Stimulated activated CD8-positive, alpha-beta memory T cell treated with anti-CD3 and anti-CD28 coated beads, Interleukin-12 subunit alpha, Interleukin-12 subunit beta, amount 100 ng/mL, for 4 hours (primary cell): ENCODE results near the gene CHKB.

ENCODE experiments used
- DNase-seq: peaks from one replicate; pipeline ENCODE4 v3.0.0-alpha.2; 2020; ENCODE audit warnings: low read depth

The CHKB gene

GRCh38 chr22:50573491-50574382, 8.9 kb downstream of the CHKB start:
- no peak for DNase-seq

- no peak for DNase-seq
Measured at GRCh38 chr22:50572965-50573364, 9.7 kb downstream of the CHKB start.

GRCh38 chr22:50571264-50572175, 11.1 kb downstream of the CHKB start:
- DNase-seq: no peak

GRCh38 chr22:50570861-50571260, 11.8 kb downstream of the CHKB start:
- no peak for DNase-seq

- DNase-seq: no peak
Measured at GRCh38 chr22:50569896-50570535, 12.6 kb downstream of the CHKB start.

- no peak for DNase-seq
Measured at GRCh38 chr22:50569041-50569459, 13.6 kb downstream of the CHKB start.

GRCh38 chr22:50568626-50569025, 14.0 kb downstream of the CHKB start:
- DNase-seq: no peak

- no peak for DNase-seq
Measured at GRCh38 chr22:50567721-50568252, 14.9 kb downstream of the CHKB start.

- DNase-seq: no peak
Measured at GRCh38 chr22:50564289-50564688, 18.4 kb downstream of the CHKB start.

- no peak for DNase-seq
Measured at GRCh38 chr22:50563413-50564160, 19.1 kb downstream of the CHKB start.

- peak; percentile 92 for DNase-seq
Measured at GRCh38 chr22:50562523-50563412, 19.9 kb downstream of the CHKB start, which contains the start of gene SYCE3. SYCE3 (minus strand) TSS chr22:50562919; CDS start chr22:50556405, 6,514 bp downstream.

GRCh38 chr22:50561401-50562358, 21.0 kb downstream of the CHKB start:
- no peak for DNase-seq

GRCh38 chr22:50560034-50560433, 22.6 kb downstream of the CHKB start:
- no peak for DNase-seq

GRCh38 chr22:50556703-50557102, 25.9 kb downstream of the CHKB start:
- no peak for DNase-seq

GRCh38 chr22:50553310-50553709, 29.3 kb downstream of the CHKB start:
- DNase-seq: no peak

GRCh38 chr22:50551160-50551752, 31.4 kb downstream of the CHKB start:
- DNase-seq: no peak

GRCh38 chr22:50550395-50550794, 32.3 kb downstream of the CHKB start:
- no peak for DNase-seq

- no peak for DNase-seq
Measured at GRCh38 chr22:50548921-50549790, 33.5 kb downstream of the CHKB start.
